Kidney (tissue), 14 donors: ENCODE measurements around the gene UTP3. TPM values are rescaled to one million over a fixed set of nuclear protein-coding genes. Genes with fewer than 3 reads are reported as not detected.

Experiments
- DNase-seq, 5 donors: peaks; one replicate each; pipeline ENCODE4 v3.0.0-alpha.2; 2013 to 2020
- FAIRE-seq: peaks from 2 replicates; lab custom pipeline; 2012; peaks lifted over from hg19 to GRCh38; lab: Jason Lieb, UNC
- H3K27ac ChIP-seq, 2 donors: one replicate each; pipeline ENCODE4 v1.7.0; 2013; ENCODE audit warnings: low read depth in 2 of 2, low read length in 2 of 2, inconsistent platforms in 1 of 2
- H3K27me3 ChIP-seq: one replicate; pipeline ENCODE4 v1.7.1; 2013; ENCODE audit warnings: low read length, inconsistent platforms; ENCODE audit not compliant: control insufficient read depth, insufficient read depth
- H3K36me3 ChIP-seq, 3 donors: one replicate each; pipeline versions ENCODE4 v1.7.0 to v1.7.1; 2013; ENCODE audit warnings: low read length in 3 of 3, control low read depth in 1 of 3, inconsistent platforms in 1 of 3; ENCODE audit not compliant: insufficient read depth in 3 of 3, control insufficient read depth in 2 of 3
- H3K4me1 ChIP-seq, 3 donors: one replicate each; pipeline versions ENCODE4 v1.7.0 to v1.7.1; 2013; ENCODE audit warnings: low read length in 3 of 3, inconsistent platforms in 1 of 3, low read depth in 1 of 3; ENCODE audit not compliant: control insufficient read depth in 2 of 3, insufficient read depth in 2 of 3
- H3K4me3 ChIP-seq, 3 donors: one replicate each; pipeline versions ENCODE4 v1.7.0 to v1.8.1; 2013; ENCODE audit warnings: low read length in 3 of 3, control low read depth in 1 of 3, inconsistent platforms in 1 of 3
- H3K9ac ChIP-seq, 3 donors: one replicate each; pipeline versions ENCODE4 v1.7.0 to v1.7.1; 2013; ENCODE audit warnings: low read length in 3 of 3, control low read depth in 1 of 3, inconsistent platforms in 1 of 3
- H3K9me3 ChIP-seq, 3 donors: one replicate each; pipeline versions ENCODE4 v1.7.0 to v1.7.1; 2013; ENCODE audit warnings: low read length in 3 of 3, control low read depth in 1 of 3, inconsistent platforms in 1 of 3; ENCODE audit not compliant: control insufficient read depth in 2 of 3, insufficient read depth in 1 of 3
- intact Hi-C: fragments of 100-400 bp; cut with DNase I; formaldehyde crosslinking; loops from one replicate; pipeline ENCODE4 v1.11.1; 2022
- polyA plus RNA-seq: library from polyadenylated mRNA; stranded (reverse); fragments of 350-450 nt; fragmentation: Illumina TruSeq; extraction: RNeasy Lipid Tissue Mini Kit (QIAGEN cat#74804); gene quantifications from one replicate; pipeline ENCODE4 v1.2.3, GENCODE V29; 2014; ENCODE audit warnings: low read depth, low replicate concordance; ENCODE audit not compliant: insufficient read depth
- total RNA-seq: library from RNA; stranded (reverse); fragmentation: NEBNext Ultra II Directional; extraction: Animal tissue kit (Norgen Biotek cat#: 25700); gene quantifications from one replicate; pipeline ENCODE4 v1.2.1, GENCODE V29; 2021
- TF ChIP-seq, protein P1 (sequence below): IDR thresholded peaks from 3 replicates; pipeline ENCODE4 v1.5.1; 2012; ENCODE audit warnings: mild to moderate bottlenecking, moderate library complexity, borderline replicate concordance; ENCODE audit not compliant: insufficient read depth; ENCODE audit errors: extremely low read depth
- donor health status: control.
- donor health status: control.
- donor health status: control.
- donor health status: control.
- donor health status: control.
- donor health status: DM: yes; HTN: yes; CAD: no.
- donor health status: Normal renal cell carcinoma (clear cell type).

UTP3 gene
- total and polyA plus RNA-seq, 2 donors from 2014 or later, result 25.8 to 28.6 TPM

- Histone ChIP-seq H3K27me3 (no peaks in the 10 kb centered on the region), H3K4me1 (peaks cover 2 to 9% (median 2%) of the 10 kb centered on the region in 3 donors), H3K9me3 (no peaks in the 10 kb centered on the region), H3K4me3 (peak overlapping the region; percentile 67 to 83 (median 83)), H3K9ac (peak overlapping the region; percentile 57 to 81 (median 74)), H3K27ac (peak overlapping the region; percentile 91 to 96), H3K36me3 (no peaks in the 10 kb centered on the region)
- intact Hi-C loops, result no loop called here
- no peak for FAIRE-seq
- TF ChIP-seq, protein P1, sequence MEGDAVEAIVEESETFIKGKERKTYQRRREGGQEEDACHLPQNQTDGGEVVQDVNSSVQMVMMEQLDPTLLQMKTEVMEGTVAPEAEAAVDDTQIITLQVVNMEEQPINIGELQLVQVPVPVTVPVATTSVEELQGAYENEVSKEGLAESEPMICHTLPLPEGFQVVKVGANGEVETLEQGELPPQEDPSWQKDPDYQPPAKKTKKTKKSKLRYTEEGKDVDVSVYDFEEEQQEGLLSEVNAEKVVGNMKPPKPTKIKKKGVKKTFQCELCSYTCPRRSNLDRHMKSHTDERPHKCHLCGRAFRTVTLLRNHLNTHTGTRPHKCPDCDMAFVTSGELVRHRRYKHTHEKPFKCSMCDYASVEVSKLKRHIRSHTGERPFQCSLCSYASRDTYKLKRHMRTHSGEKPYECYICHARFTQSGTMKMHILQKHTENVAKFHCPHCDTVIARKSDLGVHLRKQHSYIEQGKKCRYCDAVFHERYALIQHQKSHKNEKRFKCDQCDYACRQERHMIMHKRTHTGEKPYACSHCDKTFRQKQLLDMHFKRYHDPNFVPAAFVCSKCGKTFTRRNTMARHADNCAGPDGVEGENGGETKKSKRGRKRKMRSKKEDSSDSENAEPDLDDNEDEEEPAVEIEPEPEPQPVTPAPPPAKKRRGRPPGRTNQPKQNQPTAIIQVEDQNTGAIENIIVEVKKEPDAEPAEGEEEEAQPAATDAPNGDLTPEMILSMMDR, result no peak
- DNase-seq, result peak; percentile 93 to 96 (median 95)
Observed at GRCh38 chr4:70704215-70704930, 16.0 kb downstream of the UTP3 start.

DNA sequence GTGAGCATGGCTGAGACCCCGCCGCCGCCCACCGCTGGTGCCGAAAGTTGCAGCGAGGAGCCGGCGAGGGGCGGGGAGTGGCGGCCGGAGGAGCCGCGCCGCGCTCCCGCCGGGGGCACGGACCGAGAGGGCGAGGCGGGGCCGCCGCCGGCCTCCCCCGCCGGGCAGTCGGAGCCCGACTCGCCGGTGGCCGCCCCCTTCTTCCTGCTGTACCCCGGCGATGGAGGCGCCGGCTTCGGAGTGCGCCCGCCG, 16.5 kb downstream of the UTP3 start:
- H3K27ac ChIP-seq, result peak overlapping the region; percentile 91 to 96
- H3K36me3 ChIP-seq, result no peaks in the 10 kb centered on the region
- H3K27me3 ChIP-seq, result no peaks in the 10 kb centered on the region
- H3K4me3 ChIP-seq, result peak overlapping the region in 2 of 3 donors; percentile 83 to 94
- TF ChIP-seq, protein P1, result no peak
- DNase-seq (no peak), FAIRE-seq (no peak)
- peak overlapping the region in 1 of 3 donors; percentile 65 for H3K9ac ChIP-seq
- H3K9me3 ChIP-seq, result no peaks in the 10 kb centered on the region
- intact Hi-C loops, result no loop called here
- H3K4me1 ChIP-seq, result peaks cover 2 to 11% (median 2%) of the 10 kb centered on the region in 3 donors

- peak overlapping the region; percentile 65 to 93 (median 74) for H3K9ac ChIP-seq
- H3K4me3 ChIP-seq, result peak overlapping the region; percentile 83 to 94 (median 86)
- peak overlapping the region; percentile 91 to 96 for H3K27ac ChIP-seq
- intact Hi-C loops, result no loop called here
- FAIRE-seq, result no peak
- H3K36me3 ChIP-seq, result no peaks in the 10 kb centered on the region
- no peaks in the 10 kb centered on the region for H3K27me3 ChIP-seq
- peak; percentile 70 to 90 (median 86) for DNase-seq
- no peaks in the 10 kb centered on the region for H3K9me3 ChIP-seq
- H3K4me1 ChIP-seq, result peaks cover 2 to 11% (median 2%) of the 10 kb centered on the region in 3 donors
- TF ChIP-seq, protein P1, result no peak
Observed at GRCh38 chr4:70705183-70706043, 17.1 kb downstream of the UTP3 start.
